ENCODE data around the gene ZEB2.

GRCh38 chr2:144377914-144378313, 142.0 kb downstream of the ZEB2 start:
- TF ChIP-seq CTCF (IDR thresholded peaks at IDR 0.05; ENCODE audit: low read length) (no peak), EZH2 (IDR thresholded peaks at IDR 0.05; ENCODE audit: borderline replicate concordance, low read length) (no peak)
